Measurements from ENCODE around the gene SSNA1.

DNA sequence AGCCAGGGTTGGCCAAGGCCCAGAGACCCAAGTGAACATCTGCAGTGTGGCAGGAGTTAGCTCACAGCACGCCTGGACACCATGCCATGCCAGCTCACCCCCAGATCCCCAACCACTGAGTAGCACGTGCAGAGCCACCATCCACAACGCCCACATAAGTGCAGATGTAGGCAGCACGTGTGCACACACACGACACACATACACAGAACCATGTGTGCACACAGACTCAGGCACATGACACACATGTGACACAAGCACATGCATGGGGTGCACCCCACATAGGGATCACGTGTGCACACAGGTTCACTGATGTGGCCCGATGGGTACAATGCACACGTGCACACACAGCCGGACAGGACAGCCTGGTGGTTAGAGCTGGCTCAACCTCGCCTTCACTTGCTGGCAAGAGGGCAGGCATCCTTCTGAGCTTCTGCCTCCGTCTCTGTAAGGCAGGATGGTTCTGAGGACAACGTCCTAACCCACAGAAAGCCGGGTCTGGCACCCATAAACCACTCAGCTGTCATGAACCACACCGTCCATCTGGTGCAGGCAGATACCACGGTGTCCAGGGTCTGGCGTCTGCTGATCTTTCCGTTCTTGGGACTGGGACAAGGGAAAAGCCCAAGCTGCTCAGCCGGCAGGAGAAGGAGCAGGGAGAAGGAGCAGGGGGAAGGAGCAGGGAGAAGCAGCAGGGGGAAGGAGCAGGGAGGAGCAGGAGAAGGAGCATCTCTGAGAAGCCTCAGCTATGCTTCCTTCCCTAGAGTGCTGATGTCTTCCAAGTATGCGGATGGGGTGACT, 30.7 kb upstream of the SSNA1 start:
- TF ChIP-seq EZH2 (IDR thresholded peaks at IDR 0.05): no peak
- no peak for TF ChIP-seq POLR2AphosphoS5 (IDR thresholded peaks at IDR 0.05; ENCODE audit: borderline replicate concordance, low read depth, low read length)
- no peak for TF ChIP-seq FOXP2 (optimal IDR thresholded peaks at IDR 0.05; ENCODE audit: control extremely low read depth, extremely low read length, insufficient read depth)
